Gastrocnemius medialis (tissue), 4 donors: ENCODE data around the gene PRKCZ. TPM values are rescaled to one million over a fixed set of nuclear protein-coding genes. Genes with fewer than 3 reads are reported as not detected.
"Not testable (repeated sequence)": the region's sequence is repeated elsewhere in the genome, so short reads cannot be mapped to it uniquely, and the experiment has no call there.

Source experiments
- ATAC-seq, 2 donors: fragments of 150-250 bp; one replicate each; pipeline ENCODE4 v1.9.1; 2016
- DNase-seq, 2 donors: peaks; one replicate each; pipeline ENCODE4 v3.0.0-alpha.2; 2019
- H3K27ac ChIP-seq, 4 donors: fragments of 200-600 bp; sonication (generic); 1 replicate in 1 of 4; 2 replicates in 3 of 4; pipeline ENCODE4 v1.5.1; 2016 to 2018; ENCODE audit warnings: mild to moderate bottlenecking in 2 of 4, moderate library complexity in 1 of 4
- H3K27me3 ChIP-seq, 3 donors: fragments of 200-600 bp; sonication (generic) in 2 of 3; 1 replicate in 1 of 3; 2 replicates in 2 of 3; pipeline versions ENCODE4 v1.5.1 to v1.6.0; 2016 to 2019; ENCODE audit warnings: mild to moderate bottlenecking in 1 of 3, moderate library complexity in 1 of 3
- H3K36me3 ChIP-seq, 2 donors: fragments of 200-600 bp; sonication (generic) in 1 of 2; one replicate each; pipeline ENCODE4 v1.5.1; 2017 to 2018
- H3K4me1 ChIP-seq, 2 donors: fragments of 200-600 bp; sonication (generic) in 1 of 2; one replicate each; pipeline ENCODE4 v1.5.1; 2016 to 2017; ENCODE audit warnings: mild to moderate bottlenecking in 2 of 2
- H3K4me3 ChIP-seq, 4 donors: fragments of 200-600 bp; sonication (generic) in 3 of 4; 1 replicate in 1 of 4; 2 replicates in 3 of 4; pipeline ENCODE4 v1.5.1; 2016 to 2019; ENCODE audit warnings: mild to moderate bottlenecking in 2 of 4
- H3K9me3 ChIP-seq, 3 donors: fragments of 200-600 bp; sonication (generic) in 2 of 3; 1 replicate in 1 of 3; 2 replicates in 2 of 3; pipeline ENCODE4 v1.5.1; 2016 to 2019
- CTCF ChIP-seq, 5 experiments: fragments of 450-650 bp in 3 of 5; fragments of 200-600 bp in 2 of 5; sonication (generic) in 2 of 5; IDR thresholded peaks in 4 of 5; conservative IDR thresholded peaks in 1 of 5; 1 replicate in 4 of 5; 2 replicates in 1 of 5; pipeline ENCODE4 v1.5.1; 2016 to 2019; ENCODE audit warnings: antibody characterized with exemption in 5 of 5, mild to moderate bottlenecking in 3 of 5, moderate library complexity in 3 of 5
- POLR2A ChIP-seq, 2 donors: fragments of 450-650 bp; IDR thresholded peaks; one replicate each; pipeline ENCODE4 v1.6.1; 2017; ENCODE audit warnings: antibody characterized with exemption in 2 of 2, mild to moderate bottlenecking in 2 of 2, moderate library complexity in 2 of 2
- in situ Hi-C, 4 donors: fragments of 200-750 bp; cut with MboI; loops; one replicate each; pipeline versions ENCODE4 v1.15.0 to v1.8.0; 2017; ENCODE audit warnings: low sequenced_read_pairs in 4 of 4
- intact Hi-C: fragments of 100-400 bp; cut with DNase I; formaldehyde crosslinking; loops from one replicate; pipeline ENCODE4 v1.15.1; 2023; ENCODE audit warnings: low total_unique reads
- total RNA-seq, 4 donors: library from RNA; depleted of rRNA; stranded (reverse); fragments of >200 nt; gene quantifications; one replicate each; pipeline versions ENCODE4 v1.1.0 to v1.2.3, GENCODE V29; 2016

PRKCZ gene
- total RNA-seq, 4 donors from 2014 or later = 0.16 to 0.87 TPM; not detected in 2

GRCh38 chr1:2115008-2115641 is 64.9 kb downstream of the PRKCZ start:
- ATAC-seq (no peak), DNase-seq (no peak)
- in situ Hi-C loops (no loop called here), intact Hi-C loops (no loop called here)
- no peaks in the 10 kb centered on the region for H3K4me1 ChIP-seq
- no peaks in the 10 kb centered on the region for H3K9me3 ChIP-seq
- peaks cover 0 to 49% (median 5%) of the 10 kb centered on the region in 3 donors for H3K27me3 ChIP-seq
- H3K4me3 ChIP-seq = no peak overlapping the region
- TF ChIP-seq POLR2A (IDR thresholded peaks at IDR 0.05) (no peak), CTCF (IDR thresholded peaks at IDR 0.05 in 4 of 5, conservative IDR thresholded peaks at IDR 0.05 in 1 of 5) (no peak)
- no peak overlapping the region for H3K27ac ChIP-seq
- H3K36me3 ChIP-seq = no peaks in the 10 kb centered on the region

- H3K36me3 ChIP-seq = no peaks in the 10 kb centered on the region
- TF ChIP-seq CTCF (IDR thresholded peaks at IDR 0.05 in 4 of 5, conservative IDR thresholded peaks at IDR 0.05 in 1 of 5) = no peak
- no peak for TF ChIP-seq POLR2A (IDR thresholded peaks at IDR 0.05)
- DNase-seq (no peak), ATAC-seq (no peak)
- no peaks in the 10 kb centered on the region for H3K4me1 ChIP-seq
- no peak overlapping the region for H3K27ac ChIP-seq
- in situ Hi-C loops = no loop called here
- H3K4me3 ChIP-seq = no peak overlapping the region
- H3K9me3 ChIP-seq = no peaks in the 10 kb centered on the region
- H3K27me3 ChIP-seq = peaks cover 0 to 49% (median 5%) of the 10 kb centered on the region in 3 donors
- intact Hi-C loops = no loop called here
Observed at GRCh38 chr1:2115702-2116341, 65.6 kb downstream of the PRKCZ start.

GRCh38 chr1:2119886-2120285 is 69.7 kb downstream of the PRKCZ start:
- Histone ChIP-seq H3K4me3 (no peak overlapping the region), H3K9me3 (no peaks in the 10 kb centered on the region), H3K36me3 (no peaks in the 10 kb centered on the region), H3K27me3 (peaks cover 0 to 30% (median 3%) of the 10 kb centered on the region in 3 donors), H3K27ac (no peak overlapping the region), H3K4me1 (no peaks in the 10 kb centered on the region)
- ATAC-seq (no peak), DNase-seq (no peak)
- no peak for TF ChIP-seq CTCF (IDR thresholded peaks at IDR 0.05 in 4 of 5, conservative IDR thresholded peaks at IDR 0.05 in 1 of 5)
- no peak for TF ChIP-seq POLR2A (IDR thresholded peaks at IDR 0.05)
- in situ Hi-C loops (no loop called here), intact Hi-C loops (no loop called here)

GRCh38 chr1:2121101-2121691 is 71.0 kb downstream of the PRKCZ start:
- in situ Hi-C loops = no loop called here
- H3K27me3 ChIP-seq = peaks cover 6 to 20% (median 6%) of the 10 kb centered on the region in 3 donors
- no peaks in the 10 kb centered on the region for H3K36me3 ChIP-seq
- no peaks in the 10 kb centered on the region for H3K9me3 ChIP-seq
- no peak overlapping the region for H3K27ac ChIP-seq
- ATAC-seq (no peak), DNase-seq (no peak)
- TF ChIP-seq CTCF (IDR thresholded peaks at IDR 0.05 in 4 of 5, conservative IDR thresholded peaks at IDR 0.05 in 1 of 5) (no peak), POLR2A (IDR thresholded peaks at IDR 0.05) (no peak)
- intact Hi-C loops = no loop called here
- H3K4me1 ChIP-seq = no peaks in the 10 kb centered on the region
- no peak overlapping the region for H3K4me3 ChIP-seq

GRCh38 chr1:2121794-2122193 is 71.6 kb downstream of the PRKCZ start:
- H3K4me3 ChIP-seq, ATAC-seq, H3K4me1 ChIP-seq, intact Hi-C loops, H3K9me3 ChIP-seq, in situ Hi-C loops, H3K36me3 ChIP-seq, DNase-seq, H3K27ac ChIP-seq: not testable (repeated sequence)
- H3K27me3 ChIP-seq = peaks cover 7 to 15% (median 12%) of the 10 kb centered on the region in 3 donors
